ENCODE data around the gene C6. TPM values are rescaled to one million over a fixed set of nuclear protein-coding genes. Genes with fewer than 3 reads are reported as not detected.

Gene C6
- total and polyA plus RNA-seq, 4 donors = 125 to 916 (median 269) TPM

GRCh38 chr5:41127967-41128690, 85.2 kb downstream of the C6 start:
- H3K27ac ChIP-seq (ENCODE audit: low read depth in 1 of 2, low read length in 2 of 2) = no peak overlapping the region
- H3K36me3 ChIP-seq (ENCODE audit: control insufficient read depth in 4 of 4, insufficient read depth in 3 of 4, low read depth in 1 of 4, low read length in 3 of 4) = no peaks in the 10 kb centered on the region
- no peaks in the 10 kb centered on the region for H3K4me1 ChIP-seq (ENCODE audit: control insufficient read depth in 4 of 4, insufficient read depth in 4 of 4, low read length in 3 of 4)
- H3K9ac ChIP-seq (ENCODE audit: low read depth in 1 of 2, low read length in 2 of 2) = no peak overlapping the region
- H3K9me3 ChIP-seq (ENCODE audit: control insufficient read depth in 4 of 4, low read length in 3 of 4) = no peaks in the 10 kb centered on the region
- TF ChIP-seq REST (IDR thresholded peaks at IDR 0.05) (no peak), EGR1 (IDR thresholded peaks at IDR 0.05; ENCODE audit: low read depth in 2 of 2) (no peak), HNF4A (conservative IDR thresholded peaks at IDR 0.05) (no peak), YY1 (IDR thresholded peaks at IDR 0.05) (no peak), GABPA (IDR thresholded peaks at IDR 0.05 in 1 of 2, conservative IDR thresholded peaks at IDR 0.05 in 1 of 2) (no peak), MAX (IDR thresholded peaks at IDR 0.05) (no peak), ATF3 (IDR thresholded peaks at IDR 0.05) (no peak), ZBTB33 (IDR thresholded peaks at IDR 0.05) (no peak)
- H3K4me3 ChIP-seq (ENCODE audit: low read depth in 1 of 3, low read length in 3 of 3) = no peak overlapping the region
- DNase-seq (ENCODE audit: low spot score) = no peak
- 55% methylated on average over 1 of the region's 1 CpG for WGBS
- no peaks in the 10 kb centered on the region for H3K27me3 ChIP-seq (ENCODE audit: control insufficient read depth in 4 of 4, insufficient read depth in 4 of 4, low read length in 3 of 4)

GRCh38 chr5:41122459-41122858, 90.9 kb downstream of the C6 start:
- no peak overlapping the region for H3K4me3 ChIP-seq (ENCODE audit: low read depth in 1 of 3, low read length in 3 of 3)
- DNase-seq (ENCODE audit: low spot score) = no peak
- 95% methylated on average over 7 of the region's 7 CpGs for WGBS
- TF ChIP-seq TAF1 (conservative IDR thresholded peaks at IDR 0.05) = no peak
- TF ChIP-seq CTCF (IDR thresholded peaks at IDR 0.05; ENCODE audit: low read depth, low read length, missing input control) = no peak
- TF ChIP-seq MAX (IDR thresholded peaks at IDR 0.05) = no peak
- TF ChIP-seq ZBTB33 (IDR thresholded peaks at IDR 0.05) = no peak
- no peak for TF ChIP-seq GABPA (IDR thresholded peaks at IDR 0.05 in 1 of 2, conservative IDR thresholded peaks at IDR 0.05 in 1 of 2)
- no peak for TF ChIP-seq YY1 (IDR thresholded peaks at IDR 0.05)
- TF ChIP-seq RXRA (IDR thresholded peaks at IDR 0.05) = no peak
- no peak for TF ChIP-seq REST (IDR thresholded peaks at IDR 0.05)
- TF ChIP-seq RAD21 (IDR thresholded peaks at IDR 0.05) = no peak
- TF ChIP-seq NR2F2 (IDR thresholded peaks at IDR 0.05) = no peak
- TF ChIP-seq EGR1 (IDR thresholded peaks at IDR 0.05; ENCODE audit: low read depth in 2 of 2) = no peak
- TF ChIP-seq ATF3 (IDR thresholded peaks at IDR 0.05) = no peak
- TF ChIP-seq HNF4A (conservative IDR thresholded peaks at IDR 0.05) = no peak
- TF ChIP-seq SP1 (IDR thresholded peaks at IDR 0.05) = no peak
- TF ChIP-seq HNF4G (IDR thresholded peaks at IDR 0.05) = no peak

More at GRCh38 chr5:41122459-41122858, 90.9 kb downstream of the C6 start:
- H3K4me1 ChIP-seq (ENCODE audit: control insufficient read depth in 4 of 4, insufficient read depth in 4 of 4, low read length in 3 of 4) = no peaks in the 10 kb centered on the region
- H3K27ac ChIP-seq (ENCODE audit: low read depth in 1 of 2, low read length in 2 of 2) = no peak overlapping the region
- no peaks in the 10 kb centered on the region for H3K9me3 ChIP-seq (ENCODE audit: control insufficient read depth in 4 of 4, low read length in 3 of 4)
- H3K27me3 ChIP-seq (ENCODE audit: control insufficient read depth in 4 of 4, insufficient read depth in 4 of 4, low read length in 3 of 4) = no peaks in the 10 kb centered on the region
- no peak overlapping the region for H3K9ac ChIP-seq (ENCODE audit: low read depth in 1 of 2, low read length in 2 of 2)
- no peaks in the 10 kb centered on the region for H3K36me3 ChIP-seq (ENCODE audit: control insufficient read depth in 4 of 4, insufficient read depth in 3 of 4, low read depth in 1 of 4, low read length in 3 of 4)
